Testis (tissue), 2 donors: Measurements from ENCODE around the gene TMEM54.

Experiments
- POLR2A ChIP-seq: fragments of 450-650 bp; IDR thresholded peaks from one replicate; pipeline ENCODE4 v1.6.1; 2017; ENCODE audit warnings: antibody characterized with exemption, mild to moderate bottlenecking, moderate library complexity
- TF ChIP-seq, protein P1 (sequence below), 3 experiments: fragments of 450-650 bp in 2 of 3; fragments of 200-600 bp in 1 of 3; sonication (generic) in 1 of 3; IDR thresholded peaks; one replicate each; pipeline ENCODE4 v1.5.1; 2016 to 2019; ENCODE audit warnings: antibody characterized with exemption in 3 of 3, mild to moderate bottlenecking in 2 of 3, moderate library complexity in 1 of 3

DNA sequence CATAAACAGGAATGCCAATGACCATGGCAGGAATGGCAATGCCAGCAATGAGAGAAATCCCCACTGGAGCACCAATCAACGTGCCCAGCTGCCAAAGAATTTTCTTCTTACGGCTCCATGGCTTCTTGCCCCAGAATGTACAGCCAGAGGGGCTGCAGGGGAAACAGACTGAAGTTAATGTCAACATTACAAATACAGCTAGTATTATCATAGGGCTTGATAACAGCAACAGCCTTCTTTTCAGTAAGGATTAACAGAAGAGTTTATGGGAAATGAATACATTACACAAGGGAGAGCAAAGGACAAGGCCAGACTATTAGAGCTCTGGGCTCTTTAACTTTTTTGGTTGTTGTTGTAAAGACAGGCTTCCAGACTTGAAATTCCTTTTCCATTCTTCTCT is 45.2 kb upstream of the TMEM54 start:
- TF ChIP-seq POLR2A: no peak
- TF ChIP-seq, protein P1, sequence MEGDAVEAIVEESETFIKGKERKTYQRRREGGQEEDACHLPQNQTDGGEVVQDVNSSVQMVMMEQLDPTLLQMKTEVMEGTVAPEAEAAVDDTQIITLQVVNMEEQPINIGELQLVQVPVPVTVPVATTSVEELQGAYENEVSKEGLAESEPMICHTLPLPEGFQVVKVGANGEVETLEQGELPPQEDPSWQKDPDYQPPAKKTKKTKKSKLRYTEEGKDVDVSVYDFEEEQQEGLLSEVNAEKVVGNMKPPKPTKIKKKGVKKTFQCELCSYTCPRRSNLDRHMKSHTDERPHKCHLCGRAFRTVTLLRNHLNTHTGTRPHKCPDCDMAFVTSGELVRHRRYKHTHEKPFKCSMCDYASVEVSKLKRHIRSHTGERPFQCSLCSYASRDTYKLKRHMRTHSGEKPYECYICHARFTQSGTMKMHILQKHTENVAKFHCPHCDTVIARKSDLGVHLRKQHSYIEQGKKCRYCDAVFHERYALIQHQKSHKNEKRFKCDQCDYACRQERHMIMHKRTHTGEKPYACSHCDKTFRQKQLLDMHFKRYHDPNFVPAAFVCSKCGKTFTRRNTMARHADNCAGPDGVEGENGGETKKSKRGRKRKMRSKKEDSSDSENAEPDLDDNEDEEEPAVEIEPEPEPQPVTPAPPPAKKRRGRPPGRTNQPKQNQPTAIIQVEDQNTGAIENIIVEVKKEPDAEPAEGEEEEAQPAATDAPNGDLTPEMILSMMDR (IDR thresholded peaks at IDR 0.05): no peak
